Omental fat pad (tissue), 4 donors: ENCODE results near the gene TGFBR2. TPM values are rescaled to one million over a fixed set of nuclear protein-coding genes. Genes with fewer than 3 reads are reported as not detected.
A peak's percentile ranks its signal among the peaks of the same experiment; 100 is the strongest.

Source experiments
- ATAC-seq: fragments of 150-250 bp; one replicate; pipeline ENCODE4 v1.9.1; 2016; ENCODE audit warnings: mild to moderate bottlenecking, moderate library complexity; ENCODE audit not compliant: low FRiP score
- DNase-seq: peaks from one replicate; pipeline ENCODE4 v3.0.0-alpha.2; 2019; ENCODE audit warnings: low spot score
- CTCF ChIP-seq, 3 donors: fragments of 450-650 bp; IDR thresholded peaks; one replicate each; pipeline ENCODE4 v1.5.1; 2016 to 2017; ENCODE audit warnings: antibody characterized with exemption in 3 of 3, mild to moderate bottlenecking in 3 of 3, moderate library complexity in 2 of 3
- total RNA-seq, 4 donors: library from RNA; depleted of rRNA; stranded (reverse); fragments of >200 nt; gene quantifications; one replicate each; pipeline ENCODE4 v1.1.0, GENCODE V29; 2016

Gene TGFBR2
- total RNA-seq, 4 donors from 2014 or later: 281 to 587 (median 369) TPM

DNA sequence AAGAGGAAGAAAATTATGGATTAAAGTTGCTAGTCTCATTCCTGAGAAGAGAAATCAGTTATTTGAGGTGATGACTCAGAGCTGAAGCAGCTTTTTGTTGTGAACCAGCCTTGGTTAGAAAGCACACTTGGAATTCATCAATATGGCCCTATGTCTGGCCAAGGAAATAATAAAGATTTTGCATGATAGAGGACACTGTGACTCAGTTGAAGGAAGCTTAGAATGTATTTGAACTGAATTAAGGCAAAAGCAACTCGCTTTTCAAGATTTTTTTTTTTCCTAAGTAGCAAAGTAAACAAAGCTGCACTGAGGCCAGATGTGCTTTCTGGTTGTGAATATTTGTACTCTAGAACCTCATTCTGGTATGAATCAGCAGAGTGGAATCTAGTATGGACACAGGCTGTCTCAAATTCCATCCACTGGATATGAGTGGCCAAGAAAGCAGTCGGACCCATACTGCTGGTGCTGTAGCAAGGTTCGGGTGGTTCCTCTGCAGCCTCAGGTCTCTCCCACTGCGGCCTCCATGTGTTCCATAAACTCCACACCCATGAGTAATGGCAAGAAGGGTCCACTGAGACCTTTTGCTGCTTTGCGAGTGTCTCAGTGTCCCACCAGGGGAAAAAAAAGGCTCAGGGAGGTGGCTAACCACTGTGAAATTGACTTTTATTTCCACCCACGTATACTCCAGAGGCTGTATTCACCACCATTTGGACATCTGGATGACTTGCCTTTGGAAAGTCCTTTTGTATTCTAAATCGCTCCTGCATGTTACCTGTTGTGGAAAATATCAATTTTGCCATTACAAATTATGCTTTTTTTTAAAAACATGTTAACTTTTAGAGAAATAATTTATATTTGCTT lies 53.1 kb downstream of the TGFBR2 start:
- no peak for TF ChIP-seq CTCF (IDR thresholded peaks at IDR 0.05)
- no peak for DNase-seq
- peak; percentile 40 for ATAC-seq

DNA sequence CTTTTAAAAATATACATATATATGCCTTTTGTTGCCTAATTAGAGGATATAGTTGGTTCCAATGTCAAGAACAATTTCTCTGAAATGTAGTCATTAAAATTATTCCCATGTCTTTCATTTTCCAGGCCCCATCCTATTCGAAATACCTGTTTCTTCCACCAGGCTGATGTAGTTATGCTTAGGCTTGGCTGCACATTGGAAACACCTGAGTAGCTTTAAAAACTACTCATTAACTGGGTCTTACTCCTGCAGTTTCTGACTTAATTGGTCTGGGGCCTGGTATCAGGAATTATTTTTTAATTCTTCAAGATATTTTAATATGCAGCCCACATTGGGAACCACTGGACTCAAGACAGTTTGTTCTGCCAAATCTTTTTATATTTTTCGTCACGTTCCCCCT lies 53.7 kb downstream of the TGFBR2 start:
- TF ChIP-seq CTCF (IDR thresholded peaks at IDR 0.05): no peak
- DNase-seq: no peak
- no peak for ATAC-seq

- ATAC-seq: no peak
- no peak for DNase-seq
- no peak for TF ChIP-seq CTCF (IDR thresholded peaks at IDR 0.05)
Measured at GRCh38 chr3:30660656-30661055, 54.3 kb downstream of the TGFBR2 start.

GRCh38 chr3:30661098-30661873 lies 54.9 kb downstream of the TGFBR2 start:
- no peak for DNase-seq
- TF ChIP-seq CTCF (IDR thresholded peaks at IDR 0.05): no peak
- no peak for ATAC-seq

GRCh38 chr3:30662836-30663235 lies 56.4 kb downstream of the TGFBR2 start:
- ATAC-seq (no peak), DNase-seq (no peak)
- TF ChIP-seq CTCF (IDR thresholded peaks at IDR 0.05): no peak

- DNase-seq (no peak), ATAC-seq (no peak)
- no peak for TF ChIP-seq CTCF (IDR thresholded peaks at IDR 0.05)
Measured at GRCh38 chr3:30663533-30664241, 57.3 kb downstream of the TGFBR2 start.
